ENCODE results near the gene MVD. TPM values are rescaled to one million over a fixed set of nuclear protein-coding genes. Genes with fewer than 3 reads are reported as not detected.

The MVD gene
- total RNA-seq (2012; rRNA removed), result 17.2 and 18.3 TPM in 2 replicates
- 28.4 and 33.1 TPM in 2 replicates for polyA plus RNA-seq (2012; rRNA removed)
- polyA plus RNA-seq (2012; cell fraction: cytosol; rRNA removed), result 28.1 and 45.4 TPM in 2 replicates
- 63.8 and 197 TPM in 2 replicates for polyA plus RNA-seq (2012; cell fraction: nucleus; rRNA removed; ENCODE audit: low replicate concordance)
- percentile 51 among the genes with signal in this experiment for Bru-seq, nascent RNA
- percentile 59 among the genes with signal in this experiment for BruChase-seq, experiment 1, labeled RNA remaining after a 6-hour chase
- BruChase-seq, experiment 2, labeled RNA remaining after a 2-hour chase, result percentile 65 among the genes with signal in this experiment
- long read RNA-seq, transcript MVD-201 (10 exons, 1,823 nt), result major isoform, 45 of 66 reads
- long read RNA-seq, partial matches to known transcripts, result 11 of 66 reads
- long read RNA-seq, other reads (novel, unspliced or antisense), result 8 of 66 reads

- H2BK20ac ChIP-seq (ENCODE audit: low read depth, low read length), result no peak within 1 kb of the TSS
- peak within 1 kb of the TSS; percentile 80 for H3K4ac ChIP-seq (ENCODE audit: low read depth, low read length)
- H4K91ac ChIP-seq (ENCODE audit: insufficient read depth, low read depth, low read length), result peak within 1 kb of the TSS; percentile 69; the same call in 1 of the 2 replicates
- H4K20me1 ChIP-seq (ENCODE audit: insufficient read depth, low read length), result 0 out of 2 replicates have a peak, but pooled peaks cover 5% of the 10 kb centered on the region
- H3K4me2 ChIP-seq (ENCODE audit: low read depth, low read length), result peak within 1 kb of the TSS; percentile 88
- no peaks in the 10 kb centered on the region for H3K9me3 ChIP-seq (ENCODE audit: control insufficient read depth, insufficient read depth, low read length)
- H4K5ac ChIP-seq (ENCODE audit: low read depth, low read length), result peak within 1 kb of the TSS; percentile 53; the same call in 1 of the 2 replicates
- H2AK5ac ChIP-seq (ENCODE audit: low read depth, low read length), result peak within 1 kb of the TSS; percentile 57
- no peaks in the 10 kb centered on the region for H3K9me1 ChIP-seq (ENCODE audit: insufficient read depth, low read length)
- H2BK5ac ChIP-seq (ENCODE audit: low read depth, low read length, poor library complexity, severe bottlenecking), result peak within 1 kb of the TSS; percentile 75
- peak within 1 kb of the TSS; percentile 91 for H3K4me3 ChIP-seq (ENCODE audit: insufficient read depth, low read depth, low read length)
- H3K4me1 ChIP-seq (ENCODE audit: control insufficient read depth, insufficient read depth, low read length), result no peaks in the 10 kb centered on the region
- peak within 1 kb of the TSS; percentile 71 for H3K14ac ChIP-seq (replicated peaks; ENCODE audit: low read depth, low read length)
- H3K27ac ChIP-seq (ENCODE audit: insufficient read depth, low read length), result peak within 1 kb of the TSS; percentile 75
- no peak within 1 kb of the TSS for H2BK120ac ChIP-seq (ENCODE audit: low read depth, low read length)
- H2AK9ac ChIP-seq (replicated peaks; ENCODE audit: low read depth, low read length, poor library complexity), result peak within 1 kb of the TSS; percentile 95
- no peak within 1 kb of the TSS for H2BK15ac ChIP-seq (ENCODE audit: low read depth, low read length)
- DNase-seq, result peak; percentile 97
- H3K56ac ChIP-seq (ENCODE audit: extremely low read depth, insufficient read depth, low read length), result peak within 1 kb of the TSS; percentile 48; the same call in 1 of the 2 replicates
- 0% methylated on average over 42 of the region's 88 CpGs; no CpG with 5 or more reads in 1 of the 2 experiments for WGBS, 2 experiments (ENCODE audit: extremely low coverage in 2 of 2, insufficient read length in 1 of 2)
- no peak within 1 kb of the TSS; the same call in 1 of the 2 replicates for H3K18ac ChIP-seq (ENCODE audit: low read depth, low read length)
- peak; percentile 98 for ATAC-seq (ENCODE audit: low read depth)
- ChIA-PET CTCF (interaction anchor here (1.4 kb wide), 1 partner anchor 9 kb away, joined by 4 read pairs; no protein-coding TSS in a partner anchor), POLR2A (ENCODE audit: unreplicated experiment) (no interaction called here)
- peaks cover 16 to 41% of the 10 kb centered on the region in 2 experiments for H3K79me1 ChIP-seq (ENCODE audit: low read depth in 1 of 2, low read length in 2 of 2)
- in situ Hi-C loops (cut with MboI; ENCODE audit: low sequenced_read_pairs), result no loop called here
- dilution Hi-C loops (cut with HindIII; ENCODE audit: low sequenced_read_pairs, unreplicated experiment), result no loop called here
- H3K23ac ChIP-seq (ENCODE audit: low read depth, low read length), result peak within 1 kb of the TSS; percentile 54; the same call in 1 of the 2 replicates
- H3K9ac ChIP-seq (ENCODE audit: low read depth, low read length), result peak within 1 kb of the TSS; percentile 77
- peak within 1 kb of the TSS in 1 of 2 experiments; percentile 77; a peak in 1 of 4 replicates for H4K8ac ChIP-seq (ENCODE audit: low read depth in 2 of 2, low read length in 2 of 2)
- no peaks in the 10 kb centered on the region for H3K27me3 ChIP-seq (ENCODE audit: control insufficient read depth, insufficient read depth, low read length)
- intact Hi-C loops (cut with micrococcal nuclease), result loop anchor here (1.0 kb wide), 1 partner anchor 22 kb away; no protein-coding TSS in a partner anchor
- BruUV-seq (replicated peaks), result no TSS peak
- no peaks in the 10 kb centered on the region; the same call in 1 of the 2 replicates for H3K36me3 ChIP-seq (ENCODE audit: control insufficient read depth, insufficient read depth, low read length)
- H2AFZ ChIP-seq (replicated peaks; ENCODE audit: low read length, poor library complexity), result peak within 1 kb of the TSS; percentile 99
- TF ChIP-seq MXI1 (IDR thresholded peaks at IDR 0.05; ENCODE audit: borderline replicate concordance, low read depth, low read length), result peak; percentile 29; the same call in 1 of the 2 replicates
- TF ChIP-seq RFX5 (IDR thresholded peaks at IDR 0.05; ENCODE audit: low read depth, low read length), result peak; percentile 69
- TF ChIP-seq CTCF (conservative IDR thresholded peaks at IDR 0.05; ENCODE audit: low read depth, low read length), result 0 out of 2 replicates have a peak, but pooled peaks have one; percentile 9
- 0 out of 2 replicates have a peak, but pooled peaks have one; percentile 74 for TF ChIP-seq CHD1 (IDR thresholded peaks at IDR 0.05; ENCODE audit: low read depth, low read length)
- no peak for TF ChIP-seq MAFK (IDR thresholded peaks at IDR 0.05; ENCODE audit: low read depth, low read length)
- no peak for TF ChIP-seq SMC3 (IDR thresholded peaks at IDR 0.05; ENCODE audit: low read depth, low read length)
- TF ChIP-seq MAZ (IDR thresholded peaks at IDR 0.05; ENCODE audit: borderline replicate concordance, low read depth, low read length), result peak; percentile 69; the same call in 1 of the 2 replicates
- no peak for TF ChIP-seq RAD21 (IDR thresholded peaks at IDR 0.05; ENCODE audit: low read length)
- TF ChIP-seq CEBPB (IDR thresholded peaks at IDR 0.05; ENCODE audit: low read depth, low read length), result no peak
- TF ChIP-seq BHLHE40 (IDR thresholded peaks at IDR 0.05; ENCODE audit: low read depth, low read length), result 0 out of 2 replicates have a peak, but pooled peaks have one; percentile 38
- TF ChIP-seq POLR2A (IDR thresholded peaks at IDR 0.05; ENCODE audit: low read depth, low read length), result peak; percentile 92
- no peak for TF ChIP-seq RCOR1 (IDR thresholded peaks at IDR 0.05; ENCODE audit: insufficient replicate concordance, low read length)
- TF ChIP-seq USF2 (IDR thresholded peaks at IDR 0.05; ENCODE audit: low read depth, low read length), result peak; percentile 71
Observed at GRCh38 chr16:88662843-88663606, at the start of gene MVD. TSS of gene MVD (minus strand) at chr16:88663091. CDS start at chr16:88663080, 11 bp downstream.
